Endothelial cell of umbilical vein (primary cell): ENCODE results near the gene RASGRF2. TPM values are rescaled to one million over a fixed set of nuclear protein-coding genes. Genes with fewer than 3 reads are reported as not detected.

ENCODE experiments used
- BruUV-seq: library from RNA; stranded (reverse); fragments of 400-500 nt; replicated peaks from 2 replicates; lab custom pipeline; 2021; lab: Mats Ljungman, UMichigan
- CTCF ChIA-PET: fragments of 300-600, 350-600 bp; sonication (Branson Sonifier 250); formaldehyde crosslinking; loops from one replicate; lab custom pipeline; 2021; ENCODE audit warnings: antibody characterized with exemption, inconsistent platforms; lab: Charles Lee
- POLR2A ChIA-PET: fragments of 300-600, 350-600 bp; sonication (Branson Sonifier 250); formaldehyde crosslinking; loops from one replicate; lab custom pipeline; 2021; ENCODE audit warnings: antibody characterized with exemption, inconsistent platforms; lab: Charles Lee
- DNase-seq: peaks from one replicate; pipeline ENCODE4 v3.0.0-alpha.2; 2011; ENCODE audit warnings: low read depth, low spot score
- FAIRE-seq: peaks from 2 replicates; lab custom pipeline; 2011; peaks lifted over from hg19 to GRCh38; lab: Jason Lieb, UNC
- H2AFZ ChIP-seq: 2 replicates; pipeline ENCODE4 v1.6.0; 2012; ENCODE audit warnings: low read depth, low read length, control low read depth, inconsistent platforms
- H3K27ac ChIP-seq: 2 replicates; pipeline ENCODE4 v1.5.1; 2011; ENCODE audit warnings: low read depth, mild to moderate bottlenecking, control low read depth, low read length, moderate library complexity; ENCODE audit not compliant: insufficient read depth
- H3K27me3 ChIP-seq, 2 experiments: 2 replicates each; pipeline versions ENCODE4 v1.6.0 to v1.6.1; 2011; ENCODE audit warnings: low read length in 2 of 2, mixed read lengths in 1 of 2; ENCODE audit not compliant: control insufficient read depth in 2 of 2, insufficient read depth in 2 of 2
- H3K36me3 ChIP-seq, 2 experiments: 2 replicates in 1 of 2; 3 replicates in 1 of 2; pipeline ENCODE4 v1.5.1; 2011; ENCODE audit warnings: low read length in 2 of 2, mild to moderate bottlenecking in 1 of 2, moderate library complexity in 1 of 2; ENCODE audit not compliant: control insufficient read depth in 2 of 2, insufficient read depth in 2 of 2; ENCODE audit errors: extremely low read depth in 1 of 2
- H3K4me1 ChIP-seq: 3 replicates; pipeline ENCODE4 v1.5.1; 2011; ENCODE audit warnings: mild to moderate bottlenecking, low read length; ENCODE audit not compliant: control insufficient read depth, insufficient read depth; ENCODE audit errors: extremely low read depth
- H3K4me2 ChIP-seq: 2 replicates; pipeline ENCODE4 v1.6.1; 2011; ENCODE audit warnings: low read length, control low read depth, mixed read lengths; ENCODE audit not compliant: insufficient read depth
- H3K4me3 ChIP-seq, 3 experiments: fragments of 200-600 bp in 1 of 3; sonication (generic), shearing (Covaris generic) in 1 of 3; replicated peaks in 1 of 3; 2 replicates each; pipeline ENCODE4 v1.5.1; 2011 to 2016; ENCODE audit warnings: control low read depth in 3 of 3, low read length in 3 of 3, mild to moderate bottlenecking in 2 of 3, inconsistent platforms in 1 of 3, low read depth in 1 of 3, moderate library complexity in 1 of 3; ENCODE audit not compliant: insufficient read depth in 1 of 3
- H3K79me2 ChIP-seq: 2 replicates; pipeline ENCODE4 v1.6.0; 2012; ENCODE audit warnings: low read length, inconsistent platforms; ENCODE audit not compliant: control insufficient read depth, insufficient read depth
- H3K9ac ChIP-seq: replicated peaks from 2 replicates; pipeline ENCODE3; 2011; ENCODE audit warnings: low read length, control low read depth; ENCODE audit not compliant: insufficient read depth; ENCODE audit errors: extremely low read depth
- H3K9me1 ChIP-seq: replicated peaks from 3 replicates; pipeline ENCODE4 v1.6.0; 2011; ENCODE audit warnings: mild to moderate bottlenecking, low read length; ENCODE audit not compliant: control insufficient read depth, insufficient read depth; ENCODE audit errors: extremely low read depth
- H3K9me3 ChIP-seq: replicated peaks from 2 replicates; pipeline ENCODE4 v1.5.1; 2012; ENCODE audit warnings: low read length, inconsistent platforms; ENCODE audit not compliant: control insufficient read depth, insufficient read depth
- H4K20me1 ChIP-seq: replicated peaks from 2 replicates; pipeline ENCODE3; 2011; ENCODE audit warnings: mild to moderate bottlenecking, low read length; ENCODE audit not compliant: control insufficient read depth, insufficient read depth; ENCODE audit errors: extremely low read depth
- CTCF ChIP-seq, 2 donors: IDR thresholded peaks; 1 replicate in 1 of 2; 2 replicates in 1 of 2; pipeline ENCODE4 v1.5.1; 2011; ENCODE audit warnings: low read length in 2 of 2, mild to moderate bottlenecking in 2 of 2, moderate library complexity in 2 of 2, control low read depth in 1 of 2, inconsistent platforms in 1 of 2, low read depth in 1 of 2; ENCODE audit not compliant: insufficient read depth in 1 of 2; ENCODE audit errors: extremely low read depth in 1 of 2
- EZH2 ChIP-seq: IDR thresholded peaks from 2 replicates; pipeline ENCODE4 v1.6.1; 2012; ENCODE audit warnings: borderline replicate concordance, low read depth, mild to moderate bottlenecking, moderate library complexity, low read length, inconsistent platforms; ENCODE audit not compliant: severe bottlenecking
- FOS ChIP-seq: IDR thresholded peaks from 2 replicates; pipeline ENCODE4 v1.6.1; 2011; ENCODE audit warnings: mild to moderate bottlenecking, low read length, moderate library complexity, borderline replicate concordance; ENCODE audit not compliant: insufficient read depth
- GATA2 ChIP-seq: IDR thresholded peaks from 2 replicates; pipeline ENCODE4 v1.7.0; 2011; ENCODE audit warnings: low read depth, mild to moderate bottlenecking, moderate library complexity, mixed read lengths, low read length; ENCODE audit not compliant: insufficient read length, insufficient read depth
- JUN ChIP-seq: IDR thresholded peaks from 2 replicates; pipeline ENCODE4 v1.6.1; 2011; ENCODE audit warnings: borderline replicate concordance, low read depth; ENCODE audit not compliant: insufficient read length, insufficient read depth
- MYC ChIP-seq: IDR thresholded peaks from one replicate; pipeline ENCODE4 v1.6.1; 2011; ENCODE audit warnings: mild to moderate bottlenecking, low read depth, low read length
- POLR2A ChIP-seq: IDR thresholded peaks from 2 replicates; pipeline ENCODE4 v1.6.1; 2012; ENCODE audit warnings: low read depth, mild to moderate bottlenecking, control low read depth, low read length
- POLR2AphosphoS5 ChIP-seq: IDR thresholded peaks from 2 replicates; pipeline ENCODE4 v1.6.1; 2012; ENCODE audit warnings: low read depth, mild to moderate bottlenecking, control low read depth, low read length, moderate library complexity; ENCODE audit not compliant: insufficient read depth
- dilution Hi-C: fragments of 300-500 bp; cut with MboI; formaldehyde crosslinking; loops from one replicate; pipeline ENCODE4 v1.15.0; 2019; ENCODE audit warnings: low sequenced_read_pairs; ENCODE audit not compliant: extremely low pct_ligation_motif_present
- intact Hi-C: fragments of 100-400 bp; cut with micrococcal nuclease; formaldehyde crosslinking; loops from one replicate; pipeline ENCODE4 v1.10.0; 2022
- polyA plus RNA-seq, 4 experiments: library from polyadenylated mRNA; depleted of rRNA in 3 of 4; stranded (reverse) in 3 of 4; unstranded in 1 of 4; fragments of >200 nt; gene quantifications; 2 replicates each; pipeline versions ENCODE4 v1.2.1 to v1.2.3, GENCODE V29; 2011 to 2012; ENCODE audit warnings: missing spikeins in 1 of 4
- total RNA-seq: library from RNA; stranded (reverse); gene quantifications from 2 replicates; pipeline ENCODE4 v1.2.3, GENCODE V29; 2021
- TF ChIP-seq, protein P1 (sequence below): IDR thresholded peaks from 2 replicates; pipeline ENCODE4 v1.6.1; 2011; ENCODE audit not compliant: insufficient read depth, insufficient read length

The RASGRF2 gene
- total and polyA plus RNA-seq, 2 donors (not counting 3 experiments of a cell fraction or from before 2014, with no cell fraction given), result 0.41 to 4.0 TPM

- peaks cover 5 to 14% of the 10 kb centered on the region in 2 experiments for H3K27me3 ChIP-seq
- TF ChIP-seq POLR2AphosphoS5 (no peak), POLR2A (no peak), FOS (no peak), CTCF (IDR thresholded peaks at IDR 0.05; ENCODE audit: extremely low read depth in 1 of 2, insufficient read depth in 1 of 2, low read depth in 1 of 2, low read length in 2 of 2) (no peak), EZH2 (no peak), GATA2 (no peak), MYC (no peak), JUN (no peak)
- TF ChIP-seq, protein P1, sequence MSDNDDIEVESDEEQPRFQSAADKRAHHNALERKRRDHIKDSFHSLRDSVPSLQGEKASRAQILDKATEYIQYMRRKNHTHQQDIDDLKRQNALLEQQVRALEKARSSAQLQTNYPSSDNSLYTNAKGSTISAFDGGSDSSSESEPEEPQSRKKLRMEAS, result no peak
- H3K4me2 ChIP-seq, result no peak overlapping the region
- intact Hi-C loops, result no loop called here
- H3K9me1 ChIP-seq, result no peaks in the 10 kb centered on the region
- CTCF ChIA-PET, result interaction anchor here (0.7 to 1.3 kb wide), 3 partner anchors 11 to 882 kb away, joined by 3 to 4 read pairs (median 3); no protein-coding TSS in a partner anchor
- H3K36me3 ChIP-seq, result no peaks in the 10 kb centered on the region
- H3K27ac ChIP-seq, result no peak overlapping the region
- DNase-seq (no peak), FAIRE-seq (no peak)
- POLR2A ChIA-PET, result no interaction called here
- H3K4me3 ChIP-seq, result no peak overlapping the region
- H3K9ac ChIP-seq, result no peak overlapping the region
- no peaks in the 10 kb centered on the region for H3K4me1 ChIP-seq
- dilution Hi-C loops, result no loop called here
- no peaks in the 10 kb centered on the region for H3K79me2 ChIP-seq
- BruUV-seq, result no TSS peak
- H3K9me3 ChIP-seq, result no peaks in the 10 kb centered on the region
- H2AFZ ChIP-seq, result no peak overlapping the region
- H4K20me1 ChIP-seq, result no peaks in the 10 kb centered on the region
Measured at GRCh38 chr5:81188962-81189361, 228.8 kb downstream of the RASGRF2 start.
